Measurements from ENCODE around the gene PPFIA4.

DNA sequence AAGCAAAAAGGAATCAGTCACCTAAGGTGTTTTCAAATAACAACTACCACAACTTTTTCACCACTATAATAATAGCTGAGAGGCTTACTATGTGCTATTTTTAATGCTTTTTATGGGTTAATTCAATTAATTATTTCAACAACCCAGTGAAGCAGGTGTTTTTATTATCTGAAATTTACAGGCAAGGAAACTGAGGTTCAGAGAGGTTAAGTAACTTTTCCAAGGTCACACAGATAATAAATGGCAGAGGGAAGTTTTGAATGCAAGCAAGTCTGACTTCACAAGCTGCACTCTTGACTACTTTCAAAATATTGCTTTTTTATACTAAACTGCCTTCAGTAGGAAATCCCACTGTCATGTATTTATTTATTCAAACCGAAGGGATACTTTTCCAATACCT, 23.3 kb upstream of the PPFIA4 start:
- TF ChIP-seq, protein P1, sequence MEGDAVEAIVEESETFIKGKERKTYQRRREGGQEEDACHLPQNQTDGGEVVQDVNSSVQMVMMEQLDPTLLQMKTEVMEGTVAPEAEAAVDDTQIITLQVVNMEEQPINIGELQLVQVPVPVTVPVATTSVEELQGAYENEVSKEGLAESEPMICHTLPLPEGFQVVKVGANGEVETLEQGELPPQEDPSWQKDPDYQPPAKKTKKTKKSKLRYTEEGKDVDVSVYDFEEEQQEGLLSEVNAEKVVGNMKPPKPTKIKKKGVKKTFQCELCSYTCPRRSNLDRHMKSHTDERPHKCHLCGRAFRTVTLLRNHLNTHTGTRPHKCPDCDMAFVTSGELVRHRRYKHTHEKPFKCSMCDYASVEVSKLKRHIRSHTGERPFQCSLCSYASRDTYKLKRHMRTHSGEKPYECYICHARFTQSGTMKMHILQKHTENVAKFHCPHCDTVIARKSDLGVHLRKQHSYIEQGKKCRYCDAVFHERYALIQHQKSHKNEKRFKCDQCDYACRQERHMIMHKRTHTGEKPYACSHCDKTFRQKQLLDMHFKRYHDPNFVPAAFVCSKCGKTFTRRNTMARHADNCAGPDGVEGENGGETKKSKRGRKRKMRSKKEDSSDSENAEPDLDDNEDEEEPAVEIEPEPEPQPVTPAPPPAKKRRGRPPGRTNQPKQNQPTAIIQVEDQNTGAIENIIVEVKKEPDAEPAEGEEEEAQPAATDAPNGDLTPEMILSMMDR (conservative IDR thresholded peaks at IDR 0.05; ENCODE audit: low read depth, low read length): no peak
- TF ChIP-seq EZH2phosphoT487 (IDR thresholded peaks at IDR 0.05; ENCODE audit: borderline replicate concordance, low read length): no peak

All from PC-3 (cell line).